Epithelial cell of prostate (primary cell): Measurements from ENCODE around the gene TANGO6.
"Not testable (repeated sequence)": the region's sequence is repeated elsewhere in the genome, so short reads cannot be mapped to it uniquely, and the experiment has no call there.

Experiments
- DNase-seq: peaks from one replicate; pipeline ENCODE4 v3.0.0-alpha.2; 2011; ENCODE audit warnings: low read depth, low spot score
- H3K27ac ChIP-seq: fragments of 450-650 bp; 2 replicates; pipeline ENCODE4 v1.5.1; 2017; ENCODE audit warnings: mild to moderate bottlenecking

Gene TANGO6

GRCh38 chr16:68843482-68844210, at the start of gene TANGO6:
Gene TANGO6 (plus strand): TSS chr16:68843531. CDS start chr16:68843618, 87 bp downstream.
- H3K27ac ChIP-seq = peak within 1 kb of the TSS; percentile 35
- no peak for DNase-seq

DNA sequence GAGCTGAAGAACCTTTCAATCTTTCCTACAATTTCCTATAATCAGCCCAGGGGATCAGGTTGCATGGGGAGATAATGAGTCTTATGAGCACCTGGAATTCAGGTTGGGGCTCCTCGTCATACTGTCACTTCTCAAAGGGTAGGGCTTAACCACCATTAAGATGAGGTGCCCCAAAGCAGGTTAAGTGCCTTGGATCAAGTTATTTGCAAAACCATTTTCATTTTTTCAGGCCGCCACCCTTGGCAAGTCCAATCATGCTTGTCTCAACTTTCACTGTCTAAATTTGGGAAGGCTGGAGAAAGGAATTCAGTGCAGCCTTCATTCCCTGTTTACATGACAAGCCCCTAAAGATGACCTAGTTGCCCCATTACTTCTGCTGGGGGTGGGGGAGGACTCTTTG, 44.9 kb upstream of the TANGO6 start:
- peak; percentile 24 for DNase-seq
- peak overlapping the region; percentile 71 for H3K27ac ChIP-seq

DNA sequence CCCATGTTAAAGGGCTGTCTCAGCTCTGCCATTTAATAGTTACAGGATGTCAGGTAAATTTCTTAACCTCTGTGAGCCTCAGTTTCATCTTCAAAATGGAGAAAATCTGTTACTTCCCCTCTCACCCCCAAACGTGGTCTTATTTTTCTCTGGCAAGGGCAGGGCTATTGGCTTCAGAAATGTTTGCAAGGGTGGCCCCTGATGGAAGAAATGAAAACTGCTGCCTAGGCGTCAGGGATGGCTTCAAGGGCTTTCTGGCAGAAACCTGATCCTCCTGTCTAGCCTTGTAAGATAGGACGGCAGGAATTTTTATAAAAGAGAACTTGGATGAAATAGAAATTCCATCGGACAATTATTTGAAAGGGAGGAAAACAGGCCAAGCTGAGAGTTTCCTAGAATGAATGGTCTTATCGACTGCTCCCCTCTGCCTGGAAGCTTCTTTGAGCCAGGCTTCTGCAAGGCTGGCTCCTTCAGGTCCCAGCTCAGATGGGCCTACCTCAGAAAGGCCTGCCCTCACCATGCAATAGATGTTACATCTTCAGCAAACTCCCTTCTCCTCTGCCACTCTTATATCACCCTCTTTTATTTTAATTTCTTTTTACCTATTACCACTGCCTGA, 43.0 kb upstream of the TANGO6 start:
- DNase-seq = no peak
- peak overlapping the region; percentile 71 for H3K27ac ChIP-seq

GRCh38 chr16:68802190-68802589, 41.1 kb upstream of the TANGO6 start:
- peak overlapping the region; percentile 71 for H3K27ac ChIP-seq
- no peak for DNase-seq

GRCh38 chr16:68806422-68806821, 36.9 kb upstream of the TANGO6 start:
- peak overlapping the region; percentile 32 for H3K27ac ChIP-seq
- DNase-seq = no peak

DNA sequence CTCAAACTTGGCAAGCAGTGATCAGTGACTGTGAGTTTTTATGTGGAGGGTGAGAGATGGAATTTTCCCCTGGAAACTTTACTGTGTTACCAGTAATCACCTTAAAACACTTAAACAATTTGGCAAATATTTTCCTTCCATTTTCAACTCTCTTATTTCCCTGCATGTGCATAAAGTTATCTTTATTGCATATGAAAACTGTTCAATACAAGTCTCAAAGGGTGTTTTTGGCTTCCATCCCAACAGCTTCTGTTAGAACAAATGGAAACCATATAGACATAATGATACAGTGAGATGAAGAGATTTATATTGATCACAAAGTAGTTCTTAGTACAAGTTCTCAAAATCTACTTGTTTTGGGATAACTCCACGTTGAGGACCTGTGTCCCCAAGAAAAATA, 36.4 kb upstream of the TANGO6 start:
- no peak overlapping the region for H3K27ac ChIP-seq
- DNase-seq = no peak

GRCh38 chr16:68814516-68814915, 28.8 kb upstream of the TANGO6 start:
- no peak overlapping the region for H3K27ac ChIP-seq
- no peak for DNase-seq

DNA sequence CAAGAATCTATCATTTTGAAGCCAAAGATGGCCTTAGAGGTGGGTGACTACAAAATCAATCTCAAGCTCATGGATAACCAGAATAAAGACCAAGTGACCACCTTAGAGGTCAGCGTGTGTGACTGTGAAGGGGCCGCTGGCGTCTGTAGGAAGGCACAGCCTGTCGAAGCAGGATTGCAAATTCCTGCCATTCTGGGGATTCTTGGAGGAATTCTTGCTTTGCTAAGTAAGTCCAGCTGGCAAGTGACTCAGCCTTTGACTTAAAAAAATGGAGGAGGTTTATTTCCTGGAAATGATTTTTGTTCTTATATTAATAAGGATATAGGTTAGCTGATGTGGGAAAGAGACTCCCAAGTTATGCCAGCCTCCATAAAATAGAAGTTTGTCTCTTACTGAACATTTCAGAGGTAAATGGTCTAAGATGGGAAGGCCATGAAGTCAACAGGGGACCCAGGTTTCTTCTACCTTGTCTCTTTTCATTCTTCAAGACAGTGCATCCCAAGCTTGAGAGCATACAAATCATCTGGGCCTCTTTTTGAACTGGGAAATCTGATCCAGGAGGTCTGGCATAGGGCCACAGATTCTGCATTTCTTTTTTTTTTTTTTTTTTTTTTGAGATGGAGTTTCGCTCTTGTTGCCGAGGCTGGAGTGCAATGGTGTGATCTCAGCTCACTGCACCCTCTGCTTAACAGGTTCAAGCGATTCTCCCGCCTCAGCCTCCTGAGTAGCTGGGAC, 19.8 kb upstream of the TANGO6 start:
- H3K27ac ChIP-seq = peak overlapping the region; percentile 14
- DNase-seq = no peak

- no peak overlapping the region for H3K27ac ChIP-seq
- DNase-seq = no peak
Measured at GRCh38 chr16:68825427-68825826, 17.9 kb upstream of the TANGO6 start.

DNA sequence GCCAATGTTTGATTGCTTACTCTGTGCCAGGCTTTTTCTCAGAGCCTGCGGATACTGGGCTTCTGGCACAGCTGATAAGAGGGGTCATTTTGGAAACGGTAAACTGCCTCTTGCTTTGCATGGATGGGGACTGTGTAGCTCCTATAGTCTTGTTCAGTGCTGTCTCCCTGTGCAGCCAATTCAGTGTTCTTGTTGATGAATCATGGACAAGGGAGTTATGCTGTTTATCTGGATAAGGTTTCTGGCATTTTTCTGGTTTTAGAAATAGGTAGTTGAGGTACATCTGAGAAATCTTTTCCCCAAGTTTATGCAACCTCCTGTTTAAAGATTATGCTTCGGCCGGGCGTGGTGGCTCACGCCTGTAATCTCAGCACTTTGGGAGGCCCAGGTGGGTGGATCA, 16.7 kb upstream of the TANGO6 start:
- DNase-seq = no peak
- no peak overlapping the region for H3K27ac ChIP-seq

GRCh38 chr16:68833251-68833650, 10.1 kb upstream of the TANGO6 start:
- H3K27ac ChIP-seq = no peak overlapping the region
- no peak for DNase-seq

GRCh38 chr16:68834550-68834949, 8.8 kb upstream of the TANGO6 start:
- no peak overlapping the region for H3K27ac ChIP-seq
- DNase-seq = no peak

GRCh38 chr16:68835970-68836369, 7.4 kb upstream of the TANGO6 start:
- no peak overlapping the region for H3K27ac ChIP-seq
- no peak for DNase-seq

- DNase-seq = no peak
- H3K27ac ChIP-seq = no peak overlapping the region
Measured at GRCh38 chr16:68839831-68840230, 3.5 kb upstream of the TANGO6 start.

DNA sequence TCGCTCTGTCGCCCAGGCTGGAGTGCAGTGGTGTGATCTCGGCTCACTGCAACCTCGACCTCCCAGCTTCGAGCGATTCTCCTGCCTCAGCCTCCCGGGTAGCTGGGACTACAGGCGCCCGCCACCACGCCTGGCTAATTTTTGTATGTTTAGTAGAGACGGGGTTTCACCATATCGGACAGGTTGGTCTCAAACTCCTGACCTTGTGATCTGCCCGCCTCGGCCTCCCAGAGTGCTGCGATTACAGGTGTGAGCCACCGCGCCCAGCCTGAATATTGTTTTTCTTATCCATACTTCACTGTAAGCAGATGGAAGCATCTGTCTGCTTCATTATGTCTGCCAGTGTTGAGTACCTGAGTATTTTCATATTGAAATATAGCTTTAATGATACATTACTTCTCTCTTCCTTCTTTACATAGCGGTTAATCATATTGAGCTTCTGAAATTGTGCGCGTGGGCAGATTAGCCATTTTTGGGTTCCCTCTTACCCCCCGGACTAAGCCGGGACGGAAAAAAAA, 308 bp upstream of the TANGO6 start:
- peak overlapping the region; percentile 35 for H3K27ac ChIP-seq
- DNase-seq = not testable (repeated sequence)

DNA sequence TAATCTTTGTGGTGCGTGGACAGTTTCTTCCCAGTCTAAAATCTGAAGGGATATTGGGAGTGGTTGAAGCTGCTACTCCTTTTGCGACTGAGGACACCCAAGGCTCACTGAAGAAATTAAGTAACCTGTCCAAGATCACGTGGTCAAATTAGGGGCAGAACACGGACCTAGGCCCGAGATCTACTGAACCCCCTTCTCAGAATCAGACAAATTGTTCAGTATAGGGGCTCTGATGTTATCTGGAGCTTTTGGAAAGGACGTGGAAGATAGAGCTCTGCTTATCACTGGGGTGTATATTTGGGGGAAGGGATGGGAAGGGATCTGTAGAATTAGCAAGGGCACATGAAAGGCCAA, 857 bp downstream of the TANGO6 start:
- no peak for DNase-seq
- H3K27ac ChIP-seq = peak overlapping the region; percentile 35

- DNase-seq = no peak
- H3K27ac ChIP-seq = no peak overlapping the region
Measured at GRCh38 chr16:68848786-68849185, 5.5 kb downstream of the TANGO6 start.

DNA sequence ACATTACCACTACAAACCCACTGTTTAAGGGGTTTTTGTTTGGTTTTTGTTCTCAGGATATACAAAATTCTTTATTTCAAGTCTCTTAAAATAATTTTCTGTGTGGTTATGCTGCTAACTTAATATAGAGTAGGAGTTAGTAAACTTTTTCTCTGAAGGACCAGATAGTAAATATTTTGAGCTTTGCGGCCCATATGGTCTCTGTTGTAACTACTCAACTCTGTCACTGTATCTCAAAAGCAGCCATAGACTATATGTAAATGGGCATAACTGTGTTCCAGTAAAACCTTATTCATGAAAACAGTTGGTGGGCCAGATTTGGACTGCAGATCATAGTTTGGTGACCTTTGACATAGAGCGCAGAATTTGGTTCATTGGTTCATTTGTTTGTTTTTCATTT, 7.2 kb downstream of the TANGO6 start:
- no peak overlapping the region for H3K27ac ChIP-seq
- no peak for DNase-seq

GRCh38 chr16:68851601-68852000, 8.3 kb downstream of the TANGO6 start:
- DNase-seq = no peak

GRCh38 chr16:68857479-68857878, 14.1 kb downstream of the TANGO6 start:
- H3K27ac ChIP-seq = no peak overlapping the region
- DNase-seq = no peak

More at GRCh38 chr16:68851601-68852000, 8.3 kb downstream of the TANGO6 start:
- H3K27ac ChIP-seq = no peak overlapping the region

GRCh38 chr16:68859828-68860227, 16.5 kb downstream of the TANGO6 start:
- no peak overlapping the region for H3K27ac ChIP-seq
- DNase-seq = no peak
